PFSK-1 (cell line): ENCODE results near the gene PIKFYVE.

ENCODE experiments used
- FOXP2 ChIP-seq: optimal IDR thresholded peaks from 2 replicates; pipeline ENCODE3; 2011; ENCODE audit warnings: borderline replicate concordance, control low read depth, inconsistent platforms; ENCODE audit not compliant: insufficient read depth; ENCODE audit errors: extremely low read length, extremely low read depth
- POLR2AphosphoS5 ChIP-seq: IDR thresholded peaks from 2 replicates; pipeline ENCODE4 v1.6.1; 2012; ENCODE audit warnings: low read depth, mild to moderate bottlenecking, control low read depth, low read length, moderate library complexity
- SIN3A ChIP-seq: IDR thresholded peaks from 2 replicates; pipeline ENCODE4 v1.6.1; 2012; ENCODE audit warnings: mild to moderate bottlenecking, low read length, moderate library complexity, borderline replicate concordance; ENCODE audit not compliant: insufficient read depth
- TAF1 ChIP-seq: IDR thresholded peaks from 2 replicates; pipeline ENCODE4 v1.6.1; 2012; ENCODE audit warnings: low read length, control low read depth, borderline replicate concordance; ENCODE audit not compliant: insufficient read depth
- TF ChIP-seq, protein P1 (sequence below), 2 experiments: IDR thresholded peaks; 2 replicates each; pipeline versions ENCODE4 v1.6.1 to v1.8.0; 2011 to 2012; ENCODE audit warnings: low read depth in 2 of 2, low read length in 2 of 2, control low read depth in 1 of 2, inconsistent platforms in 1 of 2, mild to moderate bottlenecking in 1 of 2, moderate library complexity in 1 of 2; ENCODE audit not compliant: insufficient read depth in 1 of 2

Gene PIKFYVE

DNA sequence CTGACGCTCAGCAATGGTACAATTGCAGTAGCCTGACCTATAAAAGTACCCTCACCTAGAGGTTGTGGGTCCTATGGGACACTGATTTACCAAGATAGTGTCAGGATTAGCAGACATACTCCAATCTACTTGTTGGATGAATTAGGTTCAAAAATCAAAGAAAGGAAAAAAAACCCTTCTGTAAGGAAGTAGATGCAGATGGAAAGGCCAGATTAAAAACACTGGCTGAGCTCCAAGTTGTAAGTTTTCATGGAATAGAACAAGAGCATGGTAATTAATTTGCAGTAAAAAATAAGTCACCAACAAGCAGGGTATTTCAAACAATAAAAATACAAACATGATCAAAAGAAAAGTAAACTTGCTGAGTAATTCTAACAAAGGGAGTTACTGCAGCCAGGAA lies 37.6 kb upstream of the PIKFYVE start:
- TF ChIP-seq, protein P1, sequence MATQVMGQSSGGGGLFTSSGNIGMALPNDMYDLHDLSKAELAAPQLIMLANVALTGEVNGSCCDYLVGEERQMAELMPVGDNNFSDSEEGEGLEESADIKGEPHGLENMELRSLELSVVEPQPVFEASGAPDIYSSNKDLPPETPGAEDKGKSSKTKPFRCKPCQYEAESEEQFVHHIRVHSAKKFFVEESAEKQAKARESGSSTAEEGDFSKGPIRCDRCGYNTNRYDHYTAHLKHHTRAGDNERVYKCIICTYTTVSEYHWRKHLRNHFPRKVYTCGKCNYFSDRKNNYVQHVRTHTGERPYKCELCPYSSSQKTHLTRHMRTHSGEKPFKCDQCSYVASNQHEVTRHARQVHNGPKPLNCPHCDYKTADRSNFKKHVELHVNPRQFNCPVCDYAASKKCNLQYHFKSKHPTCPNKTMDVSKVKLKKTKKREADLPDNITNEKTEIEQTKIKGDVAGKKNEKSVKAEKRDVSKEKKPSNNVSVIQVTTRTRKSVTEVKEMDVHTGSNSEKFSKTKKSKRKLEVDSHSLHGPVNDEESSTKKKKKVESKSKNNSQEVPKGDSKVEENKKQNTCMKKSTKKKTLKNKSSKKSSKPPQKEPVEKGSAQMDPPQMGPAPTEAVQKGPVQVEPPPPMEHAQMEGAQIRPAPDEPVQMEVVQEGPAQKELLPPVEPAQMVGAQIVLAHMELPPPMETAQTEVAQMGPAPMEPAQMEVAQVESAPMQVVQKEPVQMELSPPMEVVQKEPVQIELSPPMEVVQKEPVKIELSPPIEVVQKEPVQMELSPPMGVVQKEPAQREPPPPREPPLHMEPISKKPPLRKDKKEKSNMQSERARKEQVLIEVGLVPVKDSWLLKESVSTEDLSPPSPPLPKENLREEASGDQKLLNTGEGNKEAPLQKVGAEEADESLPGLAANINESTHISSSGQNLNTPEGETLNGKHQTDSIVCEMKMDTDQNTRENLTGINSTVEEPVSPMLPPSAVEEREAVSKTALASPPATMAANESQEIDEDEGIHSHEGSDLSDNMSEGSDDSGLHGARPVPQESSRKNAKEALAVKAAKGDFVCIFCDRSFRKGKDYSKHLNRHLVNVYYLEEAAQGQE (IDR thresholded peaks at IDR 0.05; ENCODE audit: insufficient read depth in 1 of 2, low read depth in 2 of 2, low read length in 2 of 2), result no peak
- TF ChIP-seq TAF1 (no peak), FOXP2 (no peak), POLR2AphosphoS5 (no peak), SIN3A (no peak)

DNA sequence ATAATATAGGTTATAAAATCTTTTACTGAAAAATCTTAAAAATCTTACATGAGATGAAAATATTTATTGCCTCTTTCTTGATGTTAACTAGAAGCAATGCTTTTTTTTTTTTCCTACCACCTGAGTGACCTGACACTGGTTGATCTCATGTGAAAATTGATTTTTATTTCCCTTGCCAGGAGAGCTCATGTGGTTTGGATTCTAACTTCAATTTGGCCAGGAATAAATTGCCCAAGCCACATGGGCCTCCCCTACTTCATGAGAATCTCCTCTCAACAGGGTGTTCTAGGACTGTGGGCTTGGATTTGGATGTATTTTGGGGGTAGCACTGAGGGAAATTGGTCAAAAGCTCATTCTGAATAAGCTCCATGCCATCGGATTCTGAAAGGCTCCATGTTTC lies 31.3 kb upstream of the PIKFYVE start:
- TF ChIP-seq, protein P1 (IDR thresholded peaks at IDR 0.05; ENCODE audit: insufficient read depth in 1 of 2, low read depth in 2 of 2, low read length in 2 of 2), result no peak
- TF ChIP-seq SIN3A (no peak), FOXP2 (no peak), POLR2AphosphoS5 (no peak), TAF1 (no peak)

DNA sequence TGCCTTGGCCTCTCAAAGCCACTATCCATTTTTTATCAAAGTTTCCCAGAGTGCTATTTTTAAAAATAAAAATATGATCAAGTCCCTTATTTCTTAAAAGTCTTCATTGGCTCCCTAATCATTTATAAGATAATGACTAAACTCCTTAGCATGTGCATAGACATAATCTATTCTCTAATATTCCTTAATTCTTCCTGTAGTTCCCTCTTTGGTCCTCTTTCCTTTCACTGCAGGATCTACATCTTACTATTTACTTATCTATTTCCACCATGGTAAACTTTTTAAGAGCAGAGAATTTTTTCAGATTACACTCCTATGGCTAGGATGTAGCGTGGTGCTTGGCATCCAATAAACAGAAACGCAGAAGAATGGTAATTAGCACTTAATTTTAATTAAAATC lies 30.2 kb upstream of the PIKFYVE start:
- no peak for TF ChIP-seq TAF1
- TF ChIP-seq FOXP2, result no peak
- TF ChIP-seq SIN3A, result no peak
- no peak for TF ChIP-seq POLR2AphosphoS5
- TF ChIP-seq, protein P1 (IDR thresholded peaks at IDR 0.05; ENCODE audit: insufficient read depth in 1 of 2, low read depth in 2 of 2, low read length in 2 of 2), result no peak

DNA sequence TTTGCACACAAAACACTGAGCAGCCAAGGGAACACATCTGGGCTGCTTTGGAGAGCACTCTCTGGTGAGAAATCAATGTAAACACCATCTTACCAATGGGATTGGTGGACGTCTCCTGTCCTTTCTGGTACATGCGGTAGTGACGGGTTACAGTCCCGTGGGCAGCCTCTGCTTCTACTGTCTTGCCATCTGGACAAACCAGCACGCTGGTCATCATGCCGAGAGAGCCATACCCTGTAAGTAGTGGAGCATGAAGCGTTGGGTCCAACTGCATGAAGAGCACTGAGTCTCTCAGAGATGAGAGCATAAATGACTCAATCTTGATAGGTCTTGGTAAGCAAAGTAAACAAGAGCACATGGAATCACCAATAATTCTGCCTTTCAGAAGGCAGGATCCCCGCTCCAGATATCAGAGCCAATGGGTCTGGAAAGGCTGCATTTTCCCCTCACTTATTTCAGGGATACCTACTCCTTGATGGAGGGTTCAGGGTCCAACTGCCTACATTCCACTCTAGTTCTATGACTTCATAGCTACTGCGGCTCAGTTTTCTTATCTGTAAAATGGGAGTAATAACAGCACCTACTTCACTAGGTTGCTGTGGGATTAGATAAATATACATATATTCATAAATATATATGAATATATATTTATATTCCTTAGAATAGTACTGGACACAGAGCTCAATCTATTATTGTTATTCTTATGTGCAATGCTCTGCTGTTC lies 26.1 kb upstream of the PIKFYVE start:
- TF ChIP-seq TAF1 (no peak), POLR2AphosphoS5 (no peak), SIN3A (no peak), FOXP2 (no peak)
- TF ChIP-seq, protein P1 (IDR thresholded peaks at IDR 0.05; ENCODE audit: insufficient read depth in 1 of 2, low read depth in 2 of 2, low read length in 2 of 2), result no peak
